Measurements from ENCODE around the gene COMP. TPM values are rescaled to one million over a fixed set of nuclear protein-coding genes. Genes with fewer than 3 reads are reported as not detected.
"Not testable (repeated sequence)": the region's sequence is repeated elsewhere in the genome, so short reads cannot be mapped to it uniquely, and the experiment has no call there.

Gene COMP
- total and polyA plus RNA-seq, 10 donors: 0.04 to 1.0 (median 0.13) TPM; not detected in 7

- Histone ChIP-seq H3K36me3 (peaks cover 0 to 3% (median 0%) of the 10 kb centered on the region in 6 donors), H3K27me3 (replicated peaks in 1 of 7) (peaks cover 0 to 7% (median 0%) of the 10 kb centered on the region in 7 donors)
Measured at GRCh38 chr19:18828786-18829185, 37.7 kb upstream of the COMP start.

GRCh38 chr19:18817574-18817973 is 26.5 kb upstream of the COMP start:
- Histone ChIP-seq H3K4me1 (no peaks in the 10 kb centered on the region), H3K4me3 (no peak overlapping the region), H3K9me3 (no peaks in the 10 kb centered on the region), H3K36me3 (no peaks in the 10 kb centered on the region), H3K27ac (no peak overlapping the region), H3K27me3 (replicated peaks in 1 of 7) (peaks cover 0 to 19% (median 0%) of the 10 kb centered on the region in 7 donors)
- intact Hi-C loops (cut with DNase I; ENCODE audit: low total_unique reads): no loop called here
- no peak for TF ChIP-seq POLR2A (IDR thresholded peaks at IDR 0.05)
- no peak for TF ChIP-seq CTCF (IDR thresholded peaks at IDR 0.05 in 8 of 11, conservative IDR thresholded peaks at IDR 0.05 in 3 of 11)
- no peak for TF ChIP-seq POLR2AphosphoS5 (IDR thresholded peaks at IDR 0.05)
- DNase-seq: no peak
- WGBS, 5 donors: 85 to 92% (median 86%) methylated on average over 9 of the region's 9 CpGs

More at GRCh38 chr19:18828786-18829185, 37.7 kb upstream of the COMP start:
- Histone ChIP-seq H3K4me3 (no peak overlapping the region), H3K27ac (no peak overlapping the region), H3K9me3 (peaks cover 0 to 17% (median 13%) of the 10 kb centered on the region in 8 donors), H3K4me1 (peaks cover 5 to 25% (median 18%) of the 10 kb centered on the region in 6 donors)
- intact Hi-C loops (cut with DNase I; ENCODE audit: low total_unique reads): no loop called here
- no peak for DNase-seq
- TF ChIP-seq POLR2AphosphoS5 (IDR thresholded peaks at IDR 0.05) (no peak), CTCF (IDR thresholded peaks at IDR 0.05 in 8 of 11, conservative IDR thresholded peaks at IDR 0.05 in 3 of 11) (no peak), POLR2A (IDR thresholded peaks at IDR 0.05) (no peak)
- WGBS, 5 donors: 52 to 64% (median 58%) methylated on average over 6 of the region's 6 CpGs

- 84 to 92% (median 88%) methylated on average over 4 of the region's 4 CpGs for WGBS, 5 donors
Measured at GRCh38 chr19:18816645-18817044, 25.5 kb upstream of the COMP start.

GRCh38 chr19:18815673-18816072 is 24.6 kb upstream of the COMP start:
- H3K27ac ChIP-seq: no peak overlapping the region
- intact Hi-C loops (cut with DNase I; ENCODE audit: low total_unique reads): no loop called here
- WGBS, 5 donors: 85 to 92% (median 89%) methylated on average over 5 of the region's 5 CpGs

More at GRCh38 chr19:18816645-18817044, 25.5 kb upstream of the COMP start:
- DNase-seq; intact Hi-C loops (cut with DNase I; ENCODE audit: low total_unique reads); H3K27ac ChIP-seq; H3K4me3 ChIP-seq; H3K36me3 ChIP-seq; H3K4me1 ChIP-seq; H3K9me3 ChIP-seq: not testable (repeated sequence)
- H3K27me3 ChIP-seq (replicated peaks in 1 of 7): peaks cover 0 to 19% (median 0%) of the 10 kb centered on the region in 7 donors

More at GRCh38 chr19:18815673-18816072, 24.6 kb upstream of the COMP start:
- TF ChIP-seq CTCF (IDR thresholded peaks at IDR 0.05 in 8 of 11, conservative IDR thresholded peaks at IDR 0.05 in 3 of 11) (no peak), POLR2A (IDR thresholded peaks at IDR 0.05) (no peak), POLR2AphosphoS5 (IDR thresholded peaks at IDR 0.05) (no peak)
- no peaks in the 10 kb centered on the region for H3K36me3 ChIP-seq
- no peaks in the 10 kb centered on the region for H3K9me3 ChIP-seq
- peaks cover 0 to 19% (median 0%) of the 10 kb centered on the region in 7 donors for H3K27me3 ChIP-seq (replicated peaks in 1 of 7)
- no peak overlapping the region for H3K4me3 ChIP-seq
- no peaks in the 10 kb centered on the region for H3K4me1 ChIP-seq
- DNase-seq: no peak
